ENCODE data around the gene CLSTN3.
"Not testable (repeated sequence)": the region's sequence is repeated elsewhere in the genome, so short reads cannot be mapped to it uniquely, and the experiment has no call there.

CLSTN3 gene

GRCh38 chr12:7154042-7154441, 23.9 kb downstream of the CLSTN3 start:
- DNase-seq: no peak

GRCh38 chr12:7154901-7155470, 24.8 kb downstream of the CLSTN3 start:
- DNase-seq: no peak

GRCh38 chr12:7155471-7156034, 25.4 kb downstream of the CLSTN3 start:
- DNase-seq: no peak

- DNase-seq: no peak
Measured at GRCh38 chr12:7156259-7157197, 26.4 kb downstream of the CLSTN3 start.

GRCh38 chr12:7157391-7157790, 27.2 kb downstream of the CLSTN3 start:
- no peak for DNase-seq

- DNase-seq: no peak
Measured at GRCh38 chr12:7158781-7159609, 28.8 kb downstream of the CLSTN3 start.

GRCh38 chr12:7160183-7160582, 30.0 kb downstream of the CLSTN3 start:
- no peak for DNase-seq

GRCh38 chr12:7161327-7161726, 31.2 kb downstream of the CLSTN3 start:
- no peak for DNase-seq

- no peak for DNase-seq
Measured at GRCh38 chr12:7161811-7162210, 31.6 kb downstream of the CLSTN3 start.

- DNase-seq: no peak
Measured at GRCh38 chr12:7162691-7163114, 32.5 kb downstream of the CLSTN3 start.

- no peak for DNase-seq
Measured at GRCh38 chr12:7169951-7170350, 39.8 kb downstream of the CLSTN3 start.

GRCh38 chr12:7171854-7172253, 41.7 kb downstream of the CLSTN3 start:
- DNase-seq: no peak

- no peak for DNase-seq
Measured at GRCh38 chr12:7175493-7175892, 45.3 kb downstream of the CLSTN3 start.

- no peak for DNase-seq
Measured at GRCh38 chr12:7176595-7176994, 46.4 kb downstream of the CLSTN3 start.

- no peak for DNase-seq
Measured at GRCh38 chr12:7178481-7178880, 48.3 kb downstream of the CLSTN3 start.

- DNase-seq: no peak
Measured at GRCh38 chr12:7180685-7181084, 50.5 kb downstream of the CLSTN3 start.

GRCh38 chr12:7186058-7186457, 55.9 kb downstream of the CLSTN3 start:
- DNase-seq: not testable (repeated sequence)

GRCh38 chr12:7188562-7189397, 58.6 kb downstream of the CLSTN3 start:
- peak; percentile 1 for DNase-seq

- DNase-seq: peak; percentile 49
Measured at GRCh38 chr12:7189398-7190267, 59.5 kb downstream of the CLSTN3 start, which contains the start of gene PEX5. PEX5 (plus strand) TSS chr12:7189686; CDS start chr12:7190378, 692 bp downstream.

- DNase-seq: no peak
Measured at GRCh38 chr12:7190268-7191055, 60.3 kb downstream of the CLSTN3 start.
